MCF 10A (cell line): ENCODE measurements around the gene MT2A. TPM values are rescaled to one million over a fixed set of nuclear protein-coding genes. Genes with fewer than 3 reads are reported as not detected.

Experiments
- BruUV-seq: library from RNA; stranded (reverse); fragments of 400-500 nt; replicated peaks from 2 replicates; lab custom pipeline; 2021; lab: Mats Ljungman, UMichigan
- CTCF ChIA-PET: fragments of 300-600 bp; sonication (Branson Sonifier 250); formaldehyde crosslinking; extraction: SDS; loops from one replicate; lab custom pipeline; 2021; ENCODE audit warnings: antibody characterized with exemption, inconsistent platforms; lab: Yijun Ruan, JAX
- POLR2A ChIA-PET: fragments of 300-600, 350-650 bp; sonication (Branson Sonifier 250); formaldehyde crosslinking; extraction: SDS; loops from one replicate; lab custom pipeline; 2020; ENCODE audit warnings: antibody characterized with exemption, inconsistent platforms; lab: Yijun Ruan, JAX
- DNase-seq: peaks from one replicate; pipeline ENCODE4 v3.0.0-alpha.2; 2018; ENCODE audit not compliant: unreplicated experiment
- H3K27ac Mint-ChIP-seq: one replicate; pipeline ENCODE4 v1.8.0; 2022; ENCODE audit warnings: mild to moderate bottlenecking, low read depth, mixed read lengths; ENCODE audit not compliant: unreplicated experiment
- H3K27me3 Mint-ChIP-seq: one replicate; pipeline ENCODE4 v1.8.0; 2022; ENCODE audit warnings: mixed read lengths; ENCODE audit not compliant: insufficient read depth, unreplicated experiment
- H3K36me3 Mint-ChIP-seq: one replicate; pipeline ENCODE4 v1.8.0; 2022; ENCODE audit warnings: mild to moderate bottlenecking, moderate library complexity, mixed read lengths; ENCODE audit not compliant: insufficient read depth, unreplicated experiment
- H3K4me1 Mint-ChIP-seq: one replicate; pipeline ENCODE4 v1.8.0; 2022; ENCODE audit warnings: mixed read lengths; ENCODE audit not compliant: insufficient read depth, unreplicated experiment
- H3K4me3 Mint-ChIP-seq: one replicate; pipeline ENCODE4 v1.8.0; 2022; ENCODE audit warnings: mild to moderate bottlenecking, moderate library complexity, mixed read lengths; ENCODE audit not compliant: unreplicated experiment
- H3K9me3 Mint-ChIP-seq: one replicate; pipeline ENCODE4 v1.8.0; 2022; ENCODE audit warnings: mixed read lengths; ENCODE audit not compliant: unreplicated experiment
- intact Hi-C: fragments of 100-400 bp; cut with micrococcal nuclease; formaldehyde crosslinking; loops from 2 replicates; pipeline ENCODE4 v1.14.1; 2022
- total RNA-seq: library from RNA; stranded (reverse); gene quantifications from 2 replicates; pipeline ENCODE4 v1.2.3, GENCODE V29; 2022
- TF ChIP-seq, protein P1 (sequence below): fragments of 200-600 bp; IDR thresholded peaks from one replicate; pipeline ENCODE4 v1.8.0; 2022; ENCODE audit warnings: antibody characterized with exemption, mild to moderate bottlenecking; ENCODE audit not compliant: unreplicated experiment

The MT2A gene
- total RNA-seq, 1 experiment from 2014 or later, result 3,582 TPM

DNA sequence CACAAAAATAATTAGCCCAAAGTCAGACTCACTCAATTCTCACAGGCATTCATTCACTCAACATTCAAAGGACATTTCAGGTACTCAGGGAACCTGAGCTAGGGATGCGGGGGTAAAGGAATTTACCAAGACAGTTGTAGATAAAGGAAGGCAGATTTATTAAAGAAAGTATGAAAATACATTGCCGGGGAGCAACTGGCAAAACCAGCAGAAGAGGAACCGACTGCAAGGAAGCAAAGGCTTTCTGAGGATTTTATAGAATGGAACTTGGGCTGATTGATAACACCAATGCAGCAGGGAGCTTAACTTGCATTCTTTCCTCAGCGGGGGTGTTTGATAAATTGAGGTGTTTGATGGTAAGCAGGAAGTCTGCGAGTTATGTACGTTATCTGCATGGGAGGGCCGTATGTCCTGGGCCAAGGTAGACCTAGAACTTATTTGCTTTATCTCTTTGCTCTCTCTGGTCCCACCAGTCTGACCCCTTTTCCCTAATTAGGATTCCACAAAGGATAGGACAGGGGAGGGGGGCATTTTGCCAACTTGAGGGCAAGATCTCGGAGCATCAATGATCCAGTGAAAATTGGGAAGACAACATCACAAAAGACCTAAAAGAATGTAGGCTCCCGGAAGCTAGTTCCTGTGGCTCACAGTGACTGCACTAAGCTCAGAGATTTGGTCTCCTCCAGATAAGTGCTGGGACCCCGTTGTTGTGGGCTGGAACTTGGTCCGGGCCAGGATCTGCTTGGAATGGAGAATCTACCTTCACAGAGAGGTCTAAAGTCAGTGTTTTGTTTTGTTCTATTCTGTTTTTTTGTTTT is 24.8 kb upstream of the MT2A start:
- Mint-ChIP-seq H3K36me3 (no peaks in the 10 kb centered on the region), H3K27me3 (no peaks in the 10 kb centered on the region), H3K27ac (no peak overlapping the region), H3K9me3 (no peaks in the 10 kb centered on the region), H3K4me1 (no peaks in the 10 kb centered on the region), H3K4me3 (no peak overlapping the region)
- intact Hi-C loops, result no loop called here
- POLR2A ChIA-PET, result interaction anchor here (0.6 to 1.1 kb wide), 3 partner anchors 42 to 149 kb away, joined by 3 to 4 read pairs (median 3); partner anchors contain the start of gene MT1E
- TF ChIP-seq, protein P1, sequence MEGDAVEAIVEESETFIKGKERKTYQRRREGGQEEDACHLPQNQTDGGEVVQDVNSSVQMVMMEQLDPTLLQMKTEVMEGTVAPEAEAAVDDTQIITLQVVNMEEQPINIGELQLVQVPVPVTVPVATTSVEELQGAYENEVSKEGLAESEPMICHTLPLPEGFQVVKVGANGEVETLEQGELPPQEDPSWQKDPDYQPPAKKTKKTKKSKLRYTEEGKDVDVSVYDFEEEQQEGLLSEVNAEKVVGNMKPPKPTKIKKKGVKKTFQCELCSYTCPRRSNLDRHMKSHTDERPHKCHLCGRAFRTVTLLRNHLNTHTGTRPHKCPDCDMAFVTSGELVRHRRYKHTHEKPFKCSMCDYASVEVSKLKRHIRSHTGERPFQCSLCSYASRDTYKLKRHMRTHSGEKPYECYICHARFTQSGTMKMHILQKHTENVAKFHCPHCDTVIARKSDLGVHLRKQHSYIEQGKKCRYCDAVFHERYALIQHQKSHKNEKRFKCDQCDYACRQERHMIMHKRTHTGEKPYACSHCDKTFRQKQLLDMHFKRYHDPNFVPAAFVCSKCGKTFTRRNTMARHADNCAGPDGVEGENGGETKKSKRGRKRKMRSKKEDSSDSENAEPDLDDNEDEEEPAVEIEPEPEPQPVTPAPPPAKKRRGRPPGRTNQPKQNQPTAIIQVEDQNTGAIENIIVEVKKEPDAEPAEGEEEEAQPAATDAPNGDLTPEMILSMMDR, result no peak
- BruUV-seq, result no TSS peak
- no peak for DNase-seq
- CTCF ChIA-PET, result interaction anchor here (0.6 to 1.5 kb wide), 2 partner anchors 13 to 215 kb away, joined by 3 to 6 read pairs; no protein-coding TSS in a partner anchor

DNA sequence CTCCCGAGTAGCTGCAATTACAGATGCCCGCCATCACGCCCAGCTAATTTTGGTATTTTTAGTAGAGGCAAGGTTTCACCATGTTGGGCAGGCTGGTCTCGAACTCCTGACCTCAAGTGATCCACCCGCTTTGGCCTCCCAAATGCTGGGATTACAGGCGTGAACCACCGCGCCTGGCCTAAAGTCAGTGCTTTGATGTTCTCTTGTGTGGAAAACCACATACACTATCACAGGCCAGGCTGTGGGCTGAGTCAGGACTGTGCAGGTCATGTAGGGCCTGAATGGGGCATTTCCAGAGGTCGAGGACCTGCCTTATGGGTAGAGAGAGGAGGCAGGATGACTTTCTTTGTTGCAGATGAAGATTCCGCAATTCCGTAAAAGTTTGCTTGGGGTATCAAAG is 24.1 kb upstream of the MT2A start:
- ChIA-PET POLR2A (interaction anchor here (0.7 to 1.1 kb wide), 2 partner anchors 41 to 148 kb away, joined by 3 to 4 read pairs; partner anchors contain the start of gene MT1E), CTCF (no interaction called here)
- no peak overlapping the region for H3K4me3 Mint-ChIP-seq
- no TSS peak for BruUV-seq
- no peaks in the 10 kb centered on the region for H3K27me3 Mint-ChIP-seq
- intact Hi-C loops, result no loop called here
- TF ChIP-seq, protein P1, result no peak
- H3K4me1 Mint-ChIP-seq, result no peaks in the 10 kb centered on the region
- H3K9me3 Mint-ChIP-seq, result no peaks in the 10 kb centered on the region
- DNase-seq, result no peak
- no peak overlapping the region for H3K27ac Mint-ChIP-seq
- no peaks in the 10 kb centered on the region for H3K36me3 Mint-ChIP-seq

- no peak overlapping the region for H3K4me3 Mint-ChIP-seq
- TF ChIP-seq, protein P1, result no peak
- no peaks in the 10 kb centered on the region for H3K4me1 Mint-ChIP-seq
- no peak for DNase-seq
- no peak overlapping the region for H3K27ac Mint-ChIP-seq
- H3K9me3 Mint-ChIP-seq, result no peaks in the 10 kb centered on the region
- ChIA-PET POLR2A (no interaction called here), CTCF (interaction anchor here (0.6 to 3.9 kb wide), 2 partner anchors 12 to 55 kb away, joined by 5 to 22 read pairs; no protein-coding TSS in a partner anchor)
- no peaks in the 10 kb centered on the region for H3K36me3 Mint-ChIP-seq
- H3K27me3 Mint-ChIP-seq, result no peaks in the 10 kb centered on the region
- intact Hi-C loops, result no loop called here
- no TSS peak for BruUV-seq
Measured at GRCh38 chr16:56588781-56589140, 19.6 kb upstream of the MT2A start.
